Posterior cingulate gyrus (tissue), 11 donors: Measurements from ENCODE around the gene RIMBP3C.
"Not testable (repeated sequence)": the region's sequence is repeated elsewhere in the genome, so short reads cannot be mapped to it uniquely, and the experiment has no call there.

ENCODE experiments used
- DNase-seq, 10 donors: peaks; one replicate each; pipeline versions ENCODE4 v3.0.0 to v3.0.0-alpha.2; 2020 to 2021; ENCODE audit warnings: mixed read lengths in 3 of 10
- intact Hi-C: fragments of 100-400 bp; cut with DNase I; formaldehyde crosslinking; loops from one replicate; pipeline ENCODE4 v1.15.1; 2023

RIMBP3C gene

GRCh38 chr22:21573750-21574494 is 22.7 kb upstream of the RIMBP3C start:
- intact Hi-C loops: no loop called here
- DNase-seq: peak in 1 of 10 donors; percentile 39

- DNase-seq: no peak
- intact Hi-C loops: no loop called here
These were observed 22.1 kb upstream of the RIMBP3C start for GRCh38 chr22:21573293-21573734.

GRCh38 chr22:21571679-21572078 is 20.4 kb upstream of the RIMBP3C start:
- intact Hi-C loops: no loop called here
- no peak for DNase-seq

- intact Hi-C loops: no loop called here
- no peak for DNase-seq
These were observed 19.1 kb upstream of the RIMBP3C start for GRCh38 chr22:21570398-21570797.

GRCh38 chr22:21569459-21570170 is 18.4 kb upstream of the RIMBP3C start:
- DNase-seq: peak in 1 of 10 donors; percentile 13
- intact Hi-C loops: no loop called here

GRCh38 chr22:21569076-21569427 is 17.8 kb upstream of the RIMBP3C start:
- intact Hi-C loops: not testable (repeated sequence)

GRCh38 chr22:21568347-21569075 is 17.2 kb upstream of the RIMBP3C start:
- DNase-seq: peak in 1 of 10 donors; percentile 47
- intact Hi-C loops: no loop called here

More at GRCh38 chr22:21569076-21569427, 17.8 kb upstream of the RIMBP3C start:
- DNase-seq: peak in 1 of 10 donors; percentile 14

GRCh38 chr22:21567456-21568346 is 16.4 kb upstream of the RIMBP3C start, which contains the start of gene UBE2L3:
Gene UBE2L3, plus strand, starts transcription at chr22:21567714. Its CDS starts 31 bp downstream, at chr22:21567745.
- intact Hi-C loops: no loop called here
- DNase-seq: peak; percentile 75 to 96 (median 82)

GRCh38 chr22:21564411-21564810 is 13.2 kb upstream of the RIMBP3C start:
- intact Hi-C loops: no loop called here
- DNase-seq: peak in 1 of 10 donors; percentile 60

GRCh38 chr22:21563912-21564311 is 12.7 kb upstream of the RIMBP3C start:
- intact Hi-C loops: no loop called here
- DNase-seq: no peak

GRCh38 chr22:21560657-21561056 is 9.4 kb upstream of the RIMBP3C start:
- DNase-seq, intact Hi-C loops: not testable (repeated sequence)

- DNase-seq, intact Hi-C loops: not testable (repeated sequence)
These were observed 8.3 kb upstream of the RIMBP3C start for GRCh38 chr22:21559345-21560125.

GRCh38 chr22:21550678-21551047 is 598 bp downstream of the RIMBP3C start:
- intact Hi-C loops, DNase-seq: not testable (repeated sequence)

GRCh38 chr22:21550008-21550677 is 1.1 kb downstream of the RIMBP3C start:
- DNase-seq, intact Hi-C loops: not testable (repeated sequence)

- intact Hi-C loops, DNase-seq: not testable (repeated sequence)
These were observed 1.7 kb downstream of the RIMBP3C start for GRCh38 chr22:21549558-21549957.

- DNase-seq, intact Hi-C loops: not testable (repeated sequence)
These were observed 6.6 kb downstream of the RIMBP3C start for GRCh38 chr22:21544432-21545322.

GRCh38 chr22:21539862-21540261 is 11.4 kb downstream of the RIMBP3C start:
- intact Hi-C loops, DNase-seq: not testable (repeated sequence)
